ENCODE results near the gene ISLR. TPM values are rescaled to one million over a fixed set of nuclear protein-coding genes. Genes with fewer than 3 reads are reported as not detected.

ISLR gene
- polyA plus RNA-seq, 1 donor from 2014 or later = not detected

- no peak overlapping the region for H3K9ac ChIP-seq (ENCODE audit: low read length)
- H3K9me2 ChIP-seq (ENCODE audit: insufficient read depth, low read length) = no peaks in the 10 kb centered on the region
- no peaks in the 10 kb centered on the region for H3K36me3 ChIP-seq (ENCODE audit: insufficient read depth, low read length)
- H3K79me2 ChIP-seq (replicated peaks; ENCODE audit: insufficient read depth, low read length) = no peaks in the 10 kb centered on the region
- no peak overlapping the region for H2AFZ ChIP-seq (ENCODE audit: low read depth, low read length)
- no peaks in the 10 kb centered on the region for H3K9me3 ChIP-seq (ENCODE audit: low read length)
- H3K4me2 ChIP-seq (ENCODE audit: low read length) = no peak overlapping the region
- no peaks in the 10 kb centered on the region for H4K20me1 ChIP-seq (ENCODE audit: insufficient read depth)
- H3K4me3 ChIP-seq (ENCODE audit: low read length) = no peak overlapping the region
- no peak overlapping the region for H3K27ac ChIP-seq (ENCODE audit: low read length)
- TF ChIP-seq TAF1 (IDR thresholded peaks at IDR 0.05; ENCODE audit: low read depth) (no peak), MXI1 (conservative IDR thresholded peaks at IDR 0.05; ENCODE audit: poor library complexity, severe bottlenecking) (no peak), RAD21 (conservative IDR thresholded peaks at IDR 0.05) (no peak), REST (IDR thresholded peaks at IDR 0.05; ENCODE audit: borderline replicate concordance) (no peak), CTCF (IDR thresholded peaks at IDR 0.05; ENCODE audit: poor library complexity, severe bottlenecking) (no peak), POLR2AphosphoS5 (IDR thresholded peaks at IDR 0.05) (no peak), SMC3 (conservative IDR thresholded peaks at IDR 0.05; ENCODE audit: poor library complexity) (no peak), EP300 (conservative IDR thresholded peaks at IDR 0.05; ENCODE audit: poor library complexity, severe bottlenecking) (no peak)
- H3K27me3 ChIP-seq (ENCODE audit: insufficient read depth, low read depth, low read length) = no peaks in the 10 kb centered on the region
- no peaks in the 10 kb centered on the region for H3F3A ChIP-seq (ENCODE audit: insufficient read depth, low read length, poor library complexity, severe bottlenecking)
Measured at GRCh38 chr15:74167891-74168331, 5.6 kb upstream of the ISLR start.

- H3K27me3 ChIP-seq (ENCODE audit: insufficient read depth, low read depth, low read length) = no peaks in the 10 kb centered on the region
- H3K4me3 ChIP-seq (ENCODE audit: low read length) = no peak overlapping the region
- no peak for TF ChIP-seq REST (IDR thresholded peaks at IDR 0.05; ENCODE audit: borderline replicate concordance)
- H3F3A ChIP-seq (ENCODE audit: insufficient read depth, low read length, poor library complexity, severe bottlenecking) = no peaks in the 10 kb centered on the region
- H3K79me2 ChIP-seq (replicated peaks; ENCODE audit: insufficient read depth, low read length) = no peaks in the 10 kb centered on the region
- H3K36me3 ChIP-seq (ENCODE audit: insufficient read depth, low read length) = no peaks in the 10 kb centered on the region
- no peak overlapping the region for H3K4me2 ChIP-seq (ENCODE audit: low read length)
- H4K20me1 ChIP-seq (ENCODE audit: insufficient read depth) = no peaks in the 10 kb centered on the region
- no peak overlapping the region for H3K9ac ChIP-seq (ENCODE audit: low read length)
- no peaks in the 10 kb centered on the region for H3K9me2 ChIP-seq (ENCODE audit: insufficient read depth, low read length)
- no peak overlapping the region for H3K27ac ChIP-seq (ENCODE audit: low read length)
- no peak overlapping the region for H2AFZ ChIP-seq (ENCODE audit: low read depth, low read length)
- H3K9me3 ChIP-seq (ENCODE audit: low read length) = no peaks in the 10 kb centered on the region
Measured at GRCh38 chr15:74168711-74169126, 4.8 kb upstream of the ISLR start.

All from neural cell (in vitro differentiated cells).